HepG2 (cell line): ENCODE data around the gene DNAJB11. TPM values are rescaled to one million over a fixed set of nuclear protein-coding genes. Genes with fewer than 3 reads are reported as not detected.

Experiments
- ARID3A ChIP-seq: IDR thresholded peaks from 2 replicates; pipeline ENCODE4 v1.6.1; 2012; ENCODE audit warnings: low read depth, low read length, improper control_type of control experiment
- ATF5 ChIP-seq: sonication (generic); formaldehyde crosslinking; IDR thresholded peaks from 2 replicates; pipeline ENCODE4 v1.4.0; 2020; ENCODE audit warnings: mild to moderate bottlenecking, low read depth, missing genetic modification reagents
- CHCHD3 ChIP-seq: sonication (generic); formaldehyde crosslinking; IDR thresholded peaks from 2 replicates; pipeline ENCODE4 v1.8.0; 2022; ENCODE audit warnings: mild to moderate bottlenecking, missing genetic modification reagents, moderate library complexity
- EED ChIP-seq: sonication (generic); formaldehyde crosslinking; IDR thresholded peaks from 2 replicates; pipeline ENCODE4 v1.5.0; 2020; ENCODE audit warnings: mild to moderate bottlenecking, missing genetic modification reagents
- ERF ChIP-seq: IDR thresholded peaks from 2 replicates; pipeline ENCODE4 v1.6.1; 2018; ENCODE audit warnings: missing biosample characterization, missing genetic modification reagents
- ETV6 ChIP-seq: sonication (generic); formaldehyde crosslinking; conservative IDR thresholded peaks from 2 replicates; pipeline ENCODE4 v1.4.0; 2020; ENCODE audit warnings: missing genetic modification reagents
- HCFC1 ChIP-seq: fragments of 150-350 bp; IDR thresholded peaks from 2 replicates; pipeline ENCODE4 v1.6.1; 2014; ENCODE audit warnings: low read depth, low read length
- HOXA9 ChIP-seq: sonication (generic); formaldehyde crosslinking; IDR thresholded peaks from 2 replicates; pipeline ENCODE4 v1.8.1; 2022; ENCODE audit warnings: missing genetic modification reagents, mild to moderate bottlenecking, moderate library complexity, borderline replicate concordance
- MLLT10 ChIP-seq: sonication (generic); formaldehyde crosslinking; IDR thresholded peaks from 2 replicates; pipeline ENCODE4 v1.4.0; 2020; ENCODE audit warnings: missing genetic modification reagents
- NFIC ChIP-seq: IDR thresholded peaks from 2 replicates; pipeline ENCODE4 v1.6.1; 2012; ENCODE audit warnings: mild to moderate bottlenecking, low read length, inconsistent platforms
- NR2C2 ChIP-seq: sonication (generic); formaldehyde crosslinking; IDR thresholded peaks from 2 replicates; pipeline ENCODE4 v1.4.0; 2020; ENCODE audit warnings: missing genetic modification reagents, mild to moderate bottlenecking, moderate library complexity, borderline replicate concordance
- PCBP2 ChIP-seq: fragments of 200-400 bp; formaldehyde crosslinking; optimal IDR thresholded peaks from 2 replicates; pipeline ENCODE3; 2018; ENCODE audit warnings: low read length, low read depth; ENCODE audit not compliant: poor library complexity, severe bottlenecking
- RXRB ChIP-seq: IDR thresholded peaks from 2 replicates; pipeline ENCODE4 v1.6.1; 2016; ENCODE audit warnings: borderline replicate concordance, missing genetic modification reagents, missing compliant biosample characterization
- SMAD1 ChIP-seq: sonication (generic); formaldehyde crosslinking; IDR thresholded peaks from 2 replicates; pipeline ENCODE4 v1.4.0; 2020; ENCODE audit warnings: missing genetic modification reagents, low read depth, mild to moderate bottlenecking, borderline replicate concordance
- SOX13 ChIP-seq, 3 experiments: fragments of 450-650 bp in 1 of 3; sonication (generic) in 1 of 3; formaldehyde crosslinking in 1 of 3; IDR thresholded peaks in 2 of 3; conservative IDR thresholded peaks in 1 of 3; 2 replicates each; pipeline versions ENCODE4 v1.5.0 to v1.6.1; 2016 to 2020; ENCODE audit warnings: antibody characterized with exemption in 1 of 3, mild to moderate bottlenecking in 1 of 3, missing compliant biosample characterization in 1 of 3, missing genetic modification reagents in 1 of 3, moderate library complexity in 1 of 3
- SP2 ChIP-seq: sonication (generic); formaldehyde crosslinking; IDR thresholded peaks from 2 replicates; pipeline ENCODE4 v1.5.1; 2020; ENCODE audit warnings: mild to moderate bottlenecking, missing genetic modification reagents
- TBL1XR1 ChIP-seq: fragments of 150-350 bp; IDR thresholded peaks from 2 replicates; pipeline ENCODE4 v1.6.1; 2014; ENCODE audit warnings: borderline replicate concordance, low read length; ENCODE audit not compliant: partially characterized antibody
- ZBTB20 ChIP-seq: sonication (generic); formaldehyde crosslinking; IDR thresholded peaks from 2 replicates; pipeline ENCODE4 v1.8.1; 2023; ENCODE audit warnings: missing genetic modification reagents, low read depth, mild to moderate bottlenecking, borderline replicate concordance
- ZFP36L2 ChIP-seq: sonication (generic); formaldehyde crosslinking; IDR thresholded peaks from 2 replicates; pipeline ENCODE4 v1.4.0; 2020; ENCODE audit warnings: missing genetic modification reagents
- ZMYM4 ChIP-seq: sonication (generic); formaldehyde crosslinking; IDR thresholded peaks from 2 replicates; pipeline ENCODE4 v1.8.1; 2023; ENCODE audit warnings: mild to moderate bottlenecking, missing genetic modification reagents
- ZNF17 ChIP-seq: sonication (generic); formaldehyde crosslinking; IDR thresholded peaks from 2 replicates; pipeline ENCODE4 v1.5.0; 2020; ENCODE audit warnings: mild to moderate bottlenecking, missing genetic modification reagents
- ZNF263 ChIP-seq: sonication (generic); formaldehyde crosslinking; IDR thresholded peaks from 2 replicates; pipeline ENCODE4 v1.4.0; 2020; ENCODE audit warnings: missing genetic modification reagents
- ZNF629 ChIP-seq: sonication (generic); formaldehyde crosslinking; conservative IDR thresholded peaks from 2 replicates; pipeline ENCODE4 v1.5.0; 2020; ENCODE audit warnings: missing genetic modification reagents
- ZSCAN21 ChIP-seq: sonication (generic); formaldehyde crosslinking; IDR thresholded peaks from 2 replicates; pipeline ENCODE4 v1.8.0; 2022; ENCODE audit warnings: mild to moderate bottlenecking, missing genetic modification reagents, moderate library complexity, borderline replicate concordance
- polyA plus RNA-seq, 8 experiments: library from polyadenylated mRNA; depleted of rRNA in 3 of 8; stranded (reverse) in 7 of 8; unstranded in 1 of 8; fragments of >200 nt; fragmentation: Illumina TruSeq in 4 of 8; extraction: Trizol in 4 of 8; gene quantifications; 2 replicates each; pipeline versions ENCODE4 v1.2.1 to v1.2.3, GENCODE V29; 2011 to 2016; ENCODE audit warnings: low read depth in 4 of 8, missing spikeins in 1 of 8, mixed read lengths in 1 of 8; ENCODE audit not compliant: insufficient read depth in 1 of 8
- total RNA-seq, 5 experiments: library from RNA; depleted of rRNA; stranded (reverse); fragments of >200 nt; fragmentation: Illumina TruSeq; extraction: Trizol; gene quantifications; 2 replicates each; pipeline ENCODE4 v1.2.3, GENCODE V29; 2016; ENCODE audit warnings: low read depth in 1 of 5
- TF ChIP-seq, protein P1 (sequence below): sonication (generic); formaldehyde crosslinking; conservative IDR thresholded peaks from 2 replicates; pipeline ENCODE4 v1.8.0; 2022; ENCODE audit warnings: low read depth, missing genetic modification reagents

The DNAJB11 gene
- total and polyA plus RNA-seq, 2 of the 13 experiments (the other 11 are each of a cell fraction or from before 2014, with no cell fraction given), result 41.0 to 132 TPM

GRCh38 chr3:186567072-186567921 lies 3.2 kb upstream of the DNAJB11 start, which contains the start of gene TBCCD1 (continued):
- TF ChIP-seq NR2C2 (CRISPR knock-in tag) (peak; percentile 75; the same call in 1 of the 2 replicates), NFIC (0 out of 2 replicates have a peak, but pooled peaks have one; percentile 5), CHCHD3 (CRISPR knock-in tag) (no peak), SOX13 (IDR thresholded peaks at IDR 0.05) (no peak), SOX13 (CRISPR knock-in tag; conservative IDR thresholded peaks at IDR 0.05 in 1 of 2, IDR thresholded peaks at IDR 0.05 in 1 of 2) (peak in 1 of 2 experiments; percentile 44; a peak in 1 of 4 replicates), ZSCAN21 (peak; percentile 83), EED (CRISPR knock-in tag) (peak; percentile 96), ZNF263 (peak; percentile 37; the same call in 1 of the 2 replicates), MLLT10 (CRISPR knock-in tag) (no peak), ATF5 (CRISPR knock-in tag) (no peak), ERF (CRISPR knock-in tag) (peak; percentile 43; the same call in 1 of the 2 replicates), ZMYM4 (CRISPR knock-in tag) (no peak; the same call in 1 of the 2 replicates), PCBP2 (no peak), HCFC1 (peak; percentile 45; the same call in 1 of the 2 replicates), RXRB (CRISPR knock-in tag) (peak; percentile 62; the same call in 1 of the 2 replicates), ZFP36L2 (CRISPR knock-in tag) (no peak), ARID3A (peak; percentile 29; the same call in 1 of the 2 replicates), HOXA9 (CRISPR knock-in tag) (no peak), ZNF629 (CRISPR knock-in tag) (0 out of 2 replicates have a peak, but pooled peaks have one; percentile 9), ZNF17 (CRISPR knock-in tag) (no peak), SP2 (CRISPR knock-in tag) (no peak), TBL1XR1 (peak; percentile 47), ETV6 (CRISPR knock-in tag) (no peak), SMAD1 (peak; percentile 61; the same call in 1 of the 2 replicates), ZBTB20 (0 out of 2 replicates have a peak, but pooled peaks have one; percentile 57)
- TF ChIP-seq, protein P1, sequence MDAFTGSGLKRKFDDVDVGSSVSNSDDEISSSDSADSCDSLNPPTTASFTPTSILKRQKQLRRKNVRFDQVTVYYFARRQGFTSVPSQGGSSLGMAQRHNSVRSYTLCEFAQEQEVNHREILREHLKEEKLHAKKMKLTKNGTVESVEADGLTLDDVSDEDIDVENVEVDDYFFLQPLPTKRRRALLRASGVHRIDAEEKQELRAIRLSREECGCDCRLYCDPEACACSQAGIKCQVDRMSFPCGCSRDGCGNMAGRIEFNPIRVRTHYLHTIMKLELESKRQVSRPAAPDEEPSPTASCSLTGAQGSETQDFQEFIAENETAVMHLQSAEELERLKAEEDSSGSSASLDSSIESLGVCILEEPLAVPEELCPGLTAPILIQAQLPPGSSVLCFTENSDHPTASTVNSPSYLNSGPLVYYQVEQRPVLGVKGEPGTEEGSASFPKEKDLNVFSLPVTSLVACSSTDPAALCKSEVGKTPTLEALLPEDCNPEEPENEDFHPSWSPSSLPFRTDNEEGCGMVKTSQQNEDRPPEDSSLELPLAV (CRISPR knock-in tag), result no peak
